Choroid plexus epithelial cell (primary cell): ENCODE results near the gene LGR4.
"Not testable (repeated sequence)": the region's sequence is repeated elsewhere in the genome, so short reads cannot be mapped to it uniquely, and the experiment has no call there.

Experiments
- DNase-seq: peaks from one replicate; pipeline ENCODE4 v3.0.0-alpha.2; 2010; ENCODE audit warnings: low read depth
- H3K4me3 ChIP-seq: 2 replicates; pipeline ENCODE4 v1.5.1; 2011; ENCODE audit warnings: low read depth, mild to moderate bottlenecking, control low read depth, low read length, moderate library complexity
- CTCF ChIP-seq: conservative IDR thresholded peaks from 2 replicates; pipeline ENCODE4 v1.5.1; 2011; ENCODE audit warnings: low read depth, mild to moderate bottlenecking, control low read depth, inconsistent platforms, low read length, moderate library complexity

The LGR4 gene

GRCh38 chr11:27349919-27350318, 122.7 kb downstream of the LGR4 start:
- H3K4me3 ChIP-seq, result no peak overlapping the region
- TF ChIP-seq CTCF, result no peak
- DNase-seq, result no peak

GRCh38 chr11:27348340-27348873, 124.2 kb downstream of the LGR4 start:
- DNase-seq, result no peak
- TF ChIP-seq CTCF, result no peak
- H3K4me3 ChIP-seq, result no peak overlapping the region

- DNase-seq, result no peak
- no peak overlapping the region for H3K4me3 ChIP-seq
- no peak for TF ChIP-seq CTCF
Observed at GRCh38 chr11:27347359-27348339, 124.9 kb downstream of the LGR4 start.

- no peak for DNase-seq
Observed at GRCh38 chr11:27339941-27340340, 132.6 kb downstream of the LGR4 start.

GRCh38 chr11:27334764-27335163, 137.8 kb downstream of the LGR4 start:
- not testable (repeated sequence) for H3K4me3 ChIP-seq, DNase-seq

More at GRCh38 chr11:27339941-27340340, 132.6 kb downstream of the LGR4 start:
- H3K4me3 ChIP-seq, result no peak overlapping the region
- TF ChIP-seq CTCF, result no peak

- peak; percentile 65 for DNase-seq
- no peak overlapping the region for H3K4me3 ChIP-seq
- no peak for TF ChIP-seq CTCF
Observed at GRCh38 chr11:27331981-27332380, 140.6 kb downstream of the LGR4 start.

GRCh38 chr11:27330633-27331270, 141.8 kb downstream of the LGR4 start:
- no peak overlapping the region for H3K4me3 ChIP-seq
- no peak for TF ChIP-seq CTCF
- DNase-seq, result no peak
